Activated CD4-positive, alpha-beta T cell treated with anti-CD3 and anti-CD28 coated beads, Interleukin-2, amount 10 ng/mL, durations not matched to agents 24 days and 14 days (primary cell): ENCODE measurements around the gene RENBP. TPM values are rescaled to one million over a fixed set of nuclear protein-coding genes. Genes with fewer than 3 reads are reported as not detected.
A peak's percentile ranks its signal among the peaks of the same experiment; 100 is the strongest.

Experiments
- DNase-seq: peaks from one replicate; pipeline ENCODE4 v3.0.0; 2022
- H3K27ac Mint-ChIP-seq: one replicate; pipeline ENCODE4 v1.8.0; 2022; ENCODE audit warnings: mild to moderate bottlenecking, mixed read lengths
- H3K27me3 Mint-ChIP-seq: one replicate; pipeline ENCODE4 v1.8.0; 2022; ENCODE audit warnings: mixed read lengths
- H3K36me3 Mint-ChIP-seq: one replicate; pipeline ENCODE4 v1.8.0; 2022; ENCODE audit warnings: low read depth, mild to moderate bottlenecking, mixed read lengths
- H3K4me1 Mint-ChIP-seq: one replicate; pipeline ENCODE4 v1.8.0; 2021; ENCODE audit warnings: mixed read lengths
- H3K4me3 Mint-ChIP-seq: one replicate; pipeline ENCODE4 v1.8.0; 2022; ENCODE audit warnings: mild to moderate bottlenecking, moderate library complexity, mixed read lengths
- H3K9me3 Mint-ChIP-seq: one replicate; pipeline ENCODE4 v1.8.0; 2021; ENCODE audit warnings: mixed read lengths
- intact Hi-C: fragments of 100-400 bp; cut with micrococcal nuclease; formaldehyde crosslinking; loops from one replicate; pipeline ENCODE4 v1.15.1; 2023
- total RNA-seq: library from RNA; stranded (reverse); gene quantifications from 2 replicates; pipeline ENCODE4 v1.2.3, GENCODE V29; 2022

The RENBP gene
- total RNA-seq, 1 donor from 2014 or later: 15.1 TPM

DNA sequence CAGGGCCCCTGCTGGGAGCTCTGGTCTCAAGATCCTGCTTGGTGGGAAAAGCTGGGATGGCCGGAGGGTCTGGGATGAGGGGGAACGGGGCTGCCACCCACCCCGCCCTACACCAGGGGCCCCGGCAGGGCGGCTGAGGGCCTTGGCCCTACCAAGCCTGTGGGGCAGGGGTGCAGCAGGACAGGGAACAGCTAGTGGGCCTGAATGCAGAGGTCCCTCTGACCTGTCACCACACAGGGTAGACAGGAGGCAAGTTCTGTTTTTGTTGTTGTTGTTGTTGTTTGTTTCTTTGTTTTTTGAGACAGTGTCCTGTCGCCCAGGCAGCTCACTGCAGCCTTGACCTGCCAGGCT is 332 bp upstream of the RENBP start:
- Mint-ChIP-seq H3K27me3 (no peaks in the 10 kb centered on the region), H3K4me1 (peaks cover 16% of the 10 kb centered on the region), H3K4me3 (peak overlapping the region; percentile 91), H3K27ac (no peak overlapping the region), H3K36me3 (peaks cover 13% of the 10 kb centered on the region), H3K9me3 (no peaks in the 10 kb centered on the region)
- intact Hi-C loops: no loop called here
- no peak for DNase-seq

- Mint-ChIP-seq H3K27ac (peak overlapping the region; percentile 79), H3K4me3 (peak overlapping the region; percentile 71), H3K27me3 (no peaks in the 10 kb centered on the region), H3K4me1 (peaks cover 9% of the 10 kb centered on the region), H3K36me3 (peaks cover 4% of the 10 kb centered on the region), H3K9me3 (no peaks in the 10 kb centered on the region)
- intact Hi-C loops: no loop called here
- DNase-seq: no peak
These were observed 2.8 kb downstream of the RENBP start for GRCh38 chrX:153941336-153942252.

DNA sequence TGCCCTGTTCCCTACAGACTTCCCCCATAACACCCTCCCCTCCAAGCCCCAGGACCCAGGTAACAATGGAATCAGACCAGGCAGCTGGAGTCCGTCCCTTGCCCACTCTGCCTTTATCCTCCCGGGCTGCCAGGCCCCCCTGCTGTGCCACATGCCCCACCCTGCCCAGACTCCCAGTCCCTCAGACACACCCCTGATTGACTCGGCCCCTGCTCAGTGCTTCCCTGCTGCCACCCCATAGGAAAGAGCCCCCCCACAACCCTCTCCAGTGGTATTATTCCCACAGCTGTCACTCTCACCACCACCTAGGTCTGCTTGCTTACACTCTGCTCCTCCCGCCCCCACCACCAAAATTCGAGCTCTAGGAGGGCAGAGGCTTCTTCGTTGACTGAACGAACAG is 4.9 kb downstream of the RENBP start:
- Mint-ChIP-seq H3K4me3 (no peak overlapping the region), H3K27me3 (no peaks in the 10 kb centered on the region), H3K27ac (no peak overlapping the region), H3K36me3 (peaks cover 4% of the 10 kb centered on the region), H3K4me1 (peaks cover 13% of the 10 kb centered on the region), H3K9me3 (no peaks in the 10 kb centered on the region)
- intact Hi-C loops: no loop called here
- no peak for DNase-seq

- Mint-ChIP-seq H3K27ac (peak overlapping the region; percentile 34), H3K4me1 (peaks cover 14% of the 10 kb centered on the region), H3K9me3 (no peaks in the 10 kb centered on the region), H3K4me3 (no peak overlapping the region), H3K27me3 (no peaks in the 10 kb centered on the region), H3K36me3 (peaks cover 6% of the 10 kb centered on the region)
- no peak for DNase-seq
- intact Hi-C loops: no loop called here
These were observed 6.1 kb downstream of the RENBP start for GRCh38 chrX:153938226-153938786.

- Mint-ChIP-seq H3K4me3 (no peak overlapping the region), H3K4me1 (peaks cover 14% of the 10 kb centered on the region), H3K27me3 (no peaks in the 10 kb centered on the region), H3K27ac (no peak overlapping the region), H3K9me3 (no peaks in the 10 kb centered on the region), H3K36me3 (peaks cover 8% of the 10 kb centered on the region)
- intact Hi-C loops: no loop called here
- DNase-seq: no peak
These were observed 7.4 kb downstream of the RENBP start for GRCh38 chrX:153937056-153937455.

- DNase-seq: no peak
- Mint-ChIP-seq H3K4me3 (peak overlapping the region; percentile 74), H3K36me3 (peaks cover 16% of the 10 kb centered on the region), H3K9me3 (no peaks in the 10 kb centered on the region), H3K4me1 (peaks cover 11% of the 10 kb centered on the region), H3K27me3 (no peaks in the 10 kb centered on the region), H3K27ac (peak overlapping the region; percentile 56)
- intact Hi-C loops: no loop called here
These were observed 9.1 kb downstream of the RENBP start for GRCh38 chrX:153935326-153935851.

GRCh38 chrX:153934762-153935325 is 9.6 kb downstream of the RENBP start, which contains the start of gene NAA10:
Gene NAA10, minus strand, starts transcription at chrX:153935037. Its CDS starts 133 bp downstream, at chrX:153934904.
- intact Hi-C loops: no loop called here
- H3K4me1 Mint-ChIP-seq: peaks cover 10% of the 10 kb centered on the region
- H3K36me3 Mint-ChIP-seq: peaks cover 14% of the 10 kb centered on the region
- peak within 1 kb of the TSS; percentile 88 for H3K4me3 Mint-ChIP-seq
- H3K27me3 Mint-ChIP-seq: no peaks in the 10 kb centered on the region
- H3K27ac Mint-ChIP-seq: peak within 1 kb of the TSS; percentile 74
- peak; percentile 89 for DNase-seq
- no peaks in the 10 kb centered on the region for H3K9me3 Mint-ChIP-seq

- H3K4me3 Mint-ChIP-seq: peak overlapping the region; percentile 88
- peaks cover 14% of the 10 kb centered on the region for H3K36me3 Mint-ChIP-seq
- H3K9me3 Mint-ChIP-seq: no peaks in the 10 kb centered on the region
- H3K27me3 Mint-ChIP-seq: no peaks in the 10 kb centered on the region
- DNase-seq: peak; percentile 65
- intact Hi-C loops: no loop called here
- H3K4me1 Mint-ChIP-seq: peaks cover 11% of the 10 kb centered on the region
- H3K27ac Mint-ChIP-seq: peak overlapping the region; percentile 74
These were observed 10.2 kb downstream of the RENBP start for GRCh38 chrX:153934148-153934761.

DNA sequence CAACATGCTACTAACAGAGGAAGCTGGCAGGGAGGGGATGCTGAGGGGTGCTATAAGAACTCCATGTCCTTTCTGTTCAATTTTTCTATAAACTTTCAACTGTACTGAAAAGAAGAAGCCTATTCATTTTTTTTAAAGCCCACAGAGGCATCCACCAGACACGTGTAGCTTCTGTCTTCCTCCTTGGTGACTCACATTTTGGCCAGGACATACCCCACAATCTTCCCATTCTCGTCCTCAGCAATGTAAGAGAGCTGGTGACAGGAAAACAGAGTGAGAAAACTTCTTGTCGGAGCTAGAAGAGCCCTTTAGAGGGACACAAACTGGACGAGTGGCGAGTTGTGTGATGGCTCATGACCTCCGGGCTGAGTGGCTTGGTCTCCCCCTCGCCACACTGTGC is 10.7 kb downstream of the RENBP start:
- intact Hi-C loops: no loop called here
- no peaks in the 10 kb centered on the region for H3K9me3 Mint-ChIP-seq
- peaks cover 16% of the 10 kb centered on the region for H3K36me3 Mint-ChIP-seq
- DNase-seq: no peak
- peak overlapping the region; percentile 74 for H3K27ac Mint-ChIP-seq
- H3K4me1 Mint-ChIP-seq: peaks cover 15% of the 10 kb centered on the region
- H3K27me3 Mint-ChIP-seq: no peaks in the 10 kb centered on the region
- peak overlapping the region; percentile 88 for H3K4me3 Mint-ChIP-seq

- Mint-ChIP-seq H3K4me1 (peaks cover 17% of the 10 kb centered on the region), H3K4me3 (no peak overlapping the region), H3K9me3 (no peaks in the 10 kb centered on the region), H3K27ac (no peak overlapping the region), H3K27me3 (no peaks in the 10 kb centered on the region), H3K36me3 (peaks cover 19% of the 10 kb centered on the region)
- no peak for DNase-seq
- intact Hi-C loops: no loop called here
These were observed 12.1 kb downstream of the RENBP start for GRCh38 chrX:153932220-153932915.

DNA sequence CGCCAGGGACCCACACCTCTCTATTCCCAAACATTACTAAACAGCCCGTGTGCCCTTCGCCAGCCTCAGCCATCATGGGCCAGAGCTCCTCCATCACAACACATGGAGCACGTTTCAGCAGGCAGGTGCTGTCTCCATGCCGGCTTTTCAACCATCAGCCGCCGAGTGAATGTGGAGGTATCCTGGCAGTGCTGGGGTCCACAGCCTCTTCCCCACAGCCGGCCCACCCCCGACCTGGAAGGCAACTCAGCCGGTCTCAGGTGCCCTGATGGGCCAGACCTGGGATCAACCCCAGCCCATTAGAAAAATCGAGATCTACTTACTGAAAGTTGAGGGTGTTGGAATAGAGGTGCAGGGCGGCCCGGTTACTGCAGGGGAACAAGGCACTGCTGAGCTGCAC is 12.7 kb downstream of the RENBP start:
- intact Hi-C loops: no loop called here
- no peaks in the 10 kb centered on the region for H3K27me3 Mint-ChIP-seq
- peaks cover 21% of the 10 kb centered on the region for H3K4me1 Mint-ChIP-seq
- H3K9me3 Mint-ChIP-seq: no peaks in the 10 kb centered on the region
- no peak overlapping the region for H3K4me3 Mint-ChIP-seq
- peaks cover 19% of the 10 kb centered on the region for H3K36me3 Mint-ChIP-seq
- DNase-seq: no peak
- H3K27ac Mint-ChIP-seq: no peak overlapping the region

DNA sequence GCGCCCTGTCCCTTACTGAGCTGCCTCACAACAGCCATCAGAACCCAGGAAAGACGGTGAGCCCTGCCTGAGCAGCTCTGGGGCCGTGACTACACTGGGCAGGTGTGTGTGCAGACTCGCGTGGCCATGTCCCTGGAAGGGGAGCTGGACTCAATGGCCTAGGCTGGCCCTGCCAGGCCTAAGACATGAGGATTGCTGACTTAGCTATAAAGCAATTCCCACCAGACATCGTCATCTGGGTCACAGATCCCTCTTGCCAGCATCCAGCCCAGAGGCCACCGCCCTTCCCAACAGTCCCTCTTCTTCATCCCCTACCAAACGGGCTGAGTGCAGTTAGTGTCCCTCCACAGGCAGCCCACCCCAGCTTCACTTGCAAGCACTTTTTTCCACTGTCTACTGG is 13.3 kb downstream of the RENBP start:
- no peaks in the 10 kb centered on the region for H3K9me3 Mint-ChIP-seq
- intact Hi-C loops: no loop called here
- peak overlapping the region; percentile 78 for H3K27ac Mint-ChIP-seq
- DNase-seq: no peak
- peaks cover 20% of the 10 kb centered on the region for H3K4me1 Mint-ChIP-seq
- H3K4me3 Mint-ChIP-seq: no peak overlapping the region
- no peaks in the 10 kb centered on the region for H3K27me3 Mint-ChIP-seq
- peaks cover 19% of the 10 kb centered on the region for H3K36me3 Mint-ChIP-seq
